ENCODE measurements around the gene CNTNAP2. TPM values are rescaled to one million over a fixed set of nuclear protein-coding genes. Genes with fewer than 3 reads are reported as not detected.

CNTNAP2 gene
- total RNA-seq, 2 experiments from 2014 or later: not detected

GRCh38 chr7:146423446-146423845, 306.8 kb downstream of the CNTNAP2 start:
- no peak overlapping the region for H3K4me3 ChIP-seq (ENCODE audit: low read length)
- no peak overlapping the region for H3K4me3 Mint-ChIP-seq
- H3K27ac ChIP-seq (ENCODE audit: low read depth in 1 of 2, low read length in 2 of 2): no peak overlapping the region
- ChIA-PET POLR2A (no interaction called here), CTCF (no interaction called here)
- DNase-seq (no peak), ATAC-seq (ENCODE audit: poor library complexity) (no peak)
- H3K9me3 ChIP-seq (ENCODE audit: control insufficient read depth in 1 of 2, insufficient read depth in 1 of 2, low read length in 2 of 2): peaks cover 0 to 3% of the 10 kb centered on the region in 2 experiments
- H3K4me1 Mint-ChIP-seq (ENCODE audit: low read depth): no peaks in the 10 kb centered on the region
- intact Hi-C loops (cut with DNase I, micrococcal nuclease): no loop called here
- H3K4me1 ChIP-seq (ENCODE audit: insufficient read depth, low read length): no peaks in the 10 kb centered on the region
- no peak overlapping the region for H3K27ac Mint-ChIP-seq
- TF ChIP-seq, protein P1, sequence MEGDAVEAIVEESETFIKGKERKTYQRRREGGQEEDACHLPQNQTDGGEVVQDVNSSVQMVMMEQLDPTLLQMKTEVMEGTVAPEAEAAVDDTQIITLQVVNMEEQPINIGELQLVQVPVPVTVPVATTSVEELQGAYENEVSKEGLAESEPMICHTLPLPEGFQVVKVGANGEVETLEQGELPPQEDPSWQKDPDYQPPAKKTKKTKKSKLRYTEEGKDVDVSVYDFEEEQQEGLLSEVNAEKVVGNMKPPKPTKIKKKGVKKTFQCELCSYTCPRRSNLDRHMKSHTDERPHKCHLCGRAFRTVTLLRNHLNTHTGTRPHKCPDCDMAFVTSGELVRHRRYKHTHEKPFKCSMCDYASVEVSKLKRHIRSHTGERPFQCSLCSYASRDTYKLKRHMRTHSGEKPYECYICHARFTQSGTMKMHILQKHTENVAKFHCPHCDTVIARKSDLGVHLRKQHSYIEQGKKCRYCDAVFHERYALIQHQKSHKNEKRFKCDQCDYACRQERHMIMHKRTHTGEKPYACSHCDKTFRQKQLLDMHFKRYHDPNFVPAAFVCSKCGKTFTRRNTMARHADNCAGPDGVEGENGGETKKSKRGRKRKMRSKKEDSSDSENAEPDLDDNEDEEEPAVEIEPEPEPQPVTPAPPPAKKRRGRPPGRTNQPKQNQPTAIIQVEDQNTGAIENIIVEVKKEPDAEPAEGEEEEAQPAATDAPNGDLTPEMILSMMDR (IDR thresholded peaks at IDR 0.05): no peak
- no peaks in the 10 kb centered on the region for H3K27me3 ChIP-seq (ENCODE audit: control insufficient read depth in 1 of 2, insufficient read depth in 2 of 2, low read length in 2 of 2)
- H3K36me3 Mint-ChIP-seq (ENCODE audit: low read depth): no peaks in the 10 kb centered on the region
- peaks cover 2% of the 10 kb centered on the region for H3K9me3 Mint-ChIP-seq
- H3K27me3 Mint-ChIP-seq: no peaks in the 10 kb centered on the region
- no peaks in the 10 kb centered on the region for H3K36me3 ChIP-seq (ENCODE audit: insufficient read depth, low read length)

DNA sequence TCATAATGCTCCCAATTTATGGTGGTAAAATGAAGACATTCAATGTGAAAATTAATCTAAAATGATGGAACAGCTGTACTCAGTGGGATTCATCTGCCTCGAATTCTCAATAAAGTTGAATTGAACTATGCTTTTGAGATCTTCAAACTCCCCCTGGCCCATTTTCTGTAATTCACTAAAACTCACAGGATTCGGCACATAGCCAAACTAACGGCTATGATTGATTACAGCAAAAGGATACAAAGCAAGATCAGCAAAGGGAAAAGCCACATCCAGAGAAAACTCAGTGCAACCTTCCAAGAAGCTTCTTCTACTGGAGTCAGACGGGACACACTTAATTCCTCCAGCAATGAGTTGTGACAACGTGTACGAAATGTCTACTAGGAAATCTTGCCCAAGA, 307.5 kb downstream of the CNTNAP2 start:
- H3K4me1 Mint-ChIP-seq (ENCODE audit: low read depth): no peaks in the 10 kb centered on the region
- no peak overlapping the region for H3K4me3 Mint-ChIP-seq
- no peak overlapping the region for H3K27ac Mint-ChIP-seq
- H3K27ac ChIP-seq (ENCODE audit: low read depth in 1 of 2, low read length in 2 of 2): no peak overlapping the region
- peaks cover 6% of the 10 kb centered on the region for H3K9me3 Mint-ChIP-seq
- no peaks in the 10 kb centered on the region for H3K4me1 ChIP-seq (ENCODE audit: insufficient read depth, low read length)
- no peaks in the 10 kb centered on the region for H3K27me3 Mint-ChIP-seq
- ChIA-PET CTCF (no interaction called here), POLR2A (no interaction called here)
- DNase-seq: no peak
- ATAC-seq (ENCODE audit: poor library complexity): no peak
- intact Hi-C loops (cut with DNase I, micrococcal nuclease): no loop called here
- no peak overlapping the region for H3K4me3 ChIP-seq (ENCODE audit: low read length)
- H3K36me3 Mint-ChIP-seq (ENCODE audit: low read depth): no peaks in the 10 kb centered on the region
- TF ChIP-seq, protein P1 (IDR thresholded peaks at IDR 0.05): no peak
- H3K27me3 ChIP-seq (ENCODE audit: control insufficient read depth in 1 of 2, insufficient read depth in 2 of 2, low read length in 2 of 2): no peaks in the 10 kb centered on the region
- H3K9me3 ChIP-seq (ENCODE audit: control insufficient read depth in 1 of 2, insufficient read depth in 1 of 2, low read length in 2 of 2): peaks cover 0 to 3% of the 10 kb centered on the region in 2 experiments
- no peaks in the 10 kb centered on the region for H3K36me3 ChIP-seq (ENCODE audit: insufficient read depth, low read length)

DNA sequence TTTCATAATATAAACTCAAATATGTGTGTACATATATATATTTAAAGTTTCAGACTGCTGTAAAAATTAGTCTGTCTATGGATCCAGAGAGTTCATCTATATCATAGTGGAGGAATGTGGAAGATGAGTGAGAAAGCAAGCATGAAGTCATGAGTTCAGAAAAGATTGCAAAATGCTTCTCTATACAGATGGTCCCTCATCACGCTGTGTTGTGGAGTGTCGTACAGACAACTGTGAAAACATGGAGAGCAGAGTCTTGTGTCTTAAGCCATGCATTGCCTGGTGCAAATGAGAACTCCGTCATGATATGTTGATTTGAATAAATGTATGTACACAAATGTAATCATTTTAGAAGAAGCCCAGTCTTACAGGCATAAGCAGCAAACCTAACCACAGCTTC, 316.9 kb downstream of the CNTNAP2 start:
- no peak overlapping the region for H3K27ac ChIP-seq (ENCODE audit: low read depth in 1 of 2, low read length in 2 of 2)
- Mint-ChIP-seq H3K27ac (no peak overlapping the region), H3K4me1 (ENCODE audit: low read depth) (no peaks in the 10 kb centered on the region), H3K36me3 (ENCODE audit: low read depth) (no peaks in the 10 kb centered on the region), H3K9me3 (peaks cover 4% of the 10 kb centered on the region), H3K4me3 (no peak overlapping the region), H3K27me3 (no peaks in the 10 kb centered on the region)
- POLR2A ChIA-PET: no interaction called here
- CTCF ChIA-PET: no interaction called here
- H3K4me1 ChIP-seq (ENCODE audit: insufficient read depth, low read length): no peaks in the 10 kb centered on the region
- no peak overlapping the region for H3K4me3 ChIP-seq (ENCODE audit: low read length)
- H3K9me3 ChIP-seq (ENCODE audit: control insufficient read depth in 1 of 2, insufficient read depth in 1 of 2, low read length in 2 of 2): peaks cover 0 to 4% of the 10 kb centered on the region in 2 experiments
- TF ChIP-seq, protein P1 (IDR thresholded peaks at IDR 0.05): no peak
- no peak for DNase-seq
- H3K27me3 ChIP-seq (ENCODE audit: control insufficient read depth in 1 of 2, insufficient read depth in 2 of 2, low read length in 2 of 2): no peaks in the 10 kb centered on the region
- intact Hi-C loops (cut with DNase I, micrococcal nuclease): no loop called here
- H3K36me3 ChIP-seq (ENCODE audit: insufficient read depth, low read length): no peaks in the 10 kb centered on the region
- ATAC-seq (ENCODE audit: poor library complexity): no peak

Data from CD4-positive, alpha-beta T cell (primary cell).